ENCODE measurements around the gene AQP2. TPM values are rescaled to one million over a fixed set of nuclear protein-coding genes. Genes with fewer than 3 reads are reported as not detected.

AQP2 gene
- total and polyA plus RNA-seq, 2 donors (not counting 1 experiment from before 2014, with no cell fraction given) = not detected

- no peak for DNase-seq
- H3K27me3 ChIP-seq (replicated peaks in 1 of 4; ENCODE audit: control extremely low read depth in 1 of 4, control insufficient read depth in 3 of 4, insufficient read depth in 4 of 4, low read length in 3 of 4) = peaks cover 0 to 72% (median 25%) of the 10 kb centered on the region in 4 experiments
- H3K27me3 Mint-ChIP-seq = peaks cover 62% of the 10 kb centered on the region
- no peaks in the 10 kb centered on the region for H3K79me2 ChIP-seq (ENCODE audit: control insufficient read depth, insufficient read depth, low read length)
- no peak overlapping the region for H3K4me2 ChIP-seq (replicated peaks; ENCODE audit: low read depth, low read length, poor library complexity, severe bottlenecking)
- H3K4me1 Mint-ChIP-seq = peaks cover 14% of the 10 kb centered on the region
- TF ChIP-seq, protein P1, sequence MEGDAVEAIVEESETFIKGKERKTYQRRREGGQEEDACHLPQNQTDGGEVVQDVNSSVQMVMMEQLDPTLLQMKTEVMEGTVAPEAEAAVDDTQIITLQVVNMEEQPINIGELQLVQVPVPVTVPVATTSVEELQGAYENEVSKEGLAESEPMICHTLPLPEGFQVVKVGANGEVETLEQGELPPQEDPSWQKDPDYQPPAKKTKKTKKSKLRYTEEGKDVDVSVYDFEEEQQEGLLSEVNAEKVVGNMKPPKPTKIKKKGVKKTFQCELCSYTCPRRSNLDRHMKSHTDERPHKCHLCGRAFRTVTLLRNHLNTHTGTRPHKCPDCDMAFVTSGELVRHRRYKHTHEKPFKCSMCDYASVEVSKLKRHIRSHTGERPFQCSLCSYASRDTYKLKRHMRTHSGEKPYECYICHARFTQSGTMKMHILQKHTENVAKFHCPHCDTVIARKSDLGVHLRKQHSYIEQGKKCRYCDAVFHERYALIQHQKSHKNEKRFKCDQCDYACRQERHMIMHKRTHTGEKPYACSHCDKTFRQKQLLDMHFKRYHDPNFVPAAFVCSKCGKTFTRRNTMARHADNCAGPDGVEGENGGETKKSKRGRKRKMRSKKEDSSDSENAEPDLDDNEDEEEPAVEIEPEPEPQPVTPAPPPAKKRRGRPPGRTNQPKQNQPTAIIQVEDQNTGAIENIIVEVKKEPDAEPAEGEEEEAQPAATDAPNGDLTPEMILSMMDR (IDR thresholded peaks at IDR 0.05) = no peak
- no peak for TF ChIP-seq EZH2 (IDR thresholded peaks at IDR 0.05; ENCODE audit: borderline replicate concordance, insufficient read depth, low read depth, low read length, poor library complexity, severe bottlenecking)
- H3K4me3 Mint-ChIP-seq = peak overlapping the region; percentile 37
- no peak overlapping the region for H3K9ac ChIP-seq (ENCODE audit: low read length)
- H3K9me3 ChIP-seq (ENCODE audit: control extremely low read depth in 1 of 3, control insufficient read depth in 2 of 3, insufficient read depth in 1 of 3, low read length in 2 of 3) = peaks cover 0 to 2% (median 0%) of the 10 kb centered on the region in 3 donors
- no peak overlapping the region for H3K27ac ChIP-seq (ENCODE audit: low read length in 2 of 2)
- H4K20me1 ChIP-seq (ENCODE audit: control insufficient read depth, insufficient read depth, low read length, poor library complexity, severe bottlenecking) = no peaks in the 10 kb centered on the region
- no peaks in the 10 kb centered on the region for H3K9me3 Mint-ChIP-seq (ENCODE audit: insufficient read depth)
- CTCF ChIA-PET = interaction anchor here (1.2 to 2.3 kb wide), 4 partner anchors 16 to 108 kb away, joined by 3 to 10 read pairs (median 4); no protein-coding TSS in a partner anchor
- H2AFZ ChIP-seq (ENCODE audit: insufficient read depth, low read depth, low read length, poor library complexity, severe bottlenecking) = no peak overlapping the region
- H3K36me3 ChIP-seq (replicated peaks in 1 of 2; ENCODE audit: control extremely low read depth in 1 of 2, control insufficient read depth in 1 of 2, extremely low read depth in 1 of 2, insufficient read depth in 2 of 2, low read length in 1 of 2) = no peaks in the 10 kb centered on the region
- ATAC-seq (ENCODE audit: low read depth) = no peak
- intact Hi-C loops (cut with micrococcal nuclease) = no loop called here
- no peak overlapping the region for H3K4me3 ChIP-seq (ENCODE audit: control extremely low read depth in 1 of 5, extremely low read depth in 1 of 5, insufficient read depth in 1 of 5, low read depth in 2 of 5, low read length in 4 of 5)
- POLR2A ChIA-PET = no interaction called here
- H3K4me1 ChIP-seq (ENCODE audit: control insufficient read depth in 2 of 2, insufficient read depth in 2 of 2, low read length in 2 of 2) = peaks cover 14 to 27% of the 10 kb centered on the region in 2 donors
- H3K27ac Mint-ChIP-seq = no peak overlapping the region
- 92% methylated on average over 17 of the region's 21 CpGs for WGBS (ENCODE audit: insufficient coverage)
These were observed 12.6 kb downstream of the AQP2 start for GRCh38 chr12:49962861-49963765.
